Prostate gland (tissue), 2 donors: ENCODE data around the gene SERAC1.
"Not testable (repeated sequence)": the region's sequence is repeated elsewhere in the genome, so short reads cannot be mapped to it uniquely, and the experiment has no call there.

ENCODE experiments used
- CTCF ChIP-seq, 4 experiments: fragments of 200-600 bp in 2 of 4; fragments of 450-650 bp in 2 of 4; sonication (generic) in 2 of 4; IDR thresholded peaks; 1 replicate in 3 of 4; 2 replicates in 1 of 4; pipeline ENCODE4 v1.5.1; 2016 to 2019; ENCODE audit warnings: antibody characterized with exemption in 4 of 4, mild to moderate bottlenecking in 2 of 4, moderate library complexity in 2 of 4
- POLR2A ChIP-seq: fragments of 450-650 bp; IDR thresholded peaks from one replicate; pipeline ENCODE4 v1.6.1; 2016; ENCODE audit warnings: antibody characterized with exemption, mild to moderate bottlenecking

GRCh38 chr6:158152025-158152424, 16.0 kb downstream of the SERAC1 start:
- not testable (repeated sequence) for TF ChIP-seq CTCF (IDR thresholded peaks at IDR 0.05); POLR2A
